Natural killer cell treated with Interleukin-12 subunit alpha and Interleukin-12 subunit beta and Interleukin-15 and Interleukin-18, amount 100 ng/mL, for 72 hours (primary cell): ENCODE results near the gene TCEAL6. TPM values are rescaled to one million over a fixed set of nuclear protein-coding genes. Genes with fewer than 3 reads are reported as not detected.

ENCODE experiments used
- ATAC-seq, 2 donors: fragments of 150-1000 bp; cut with Tn5 transposase in 1 of 2; sonication (Bioruptor Pico), chemical (Tn5 transposase) in 1 of 2; 2 replicates each; pipeline ENCODE4 v1.10.0; 2021
- DNase-seq: peaks from one replicate; pipeline ENCODE4 v3.0.0; 2022; ENCODE audit warnings: low spot score
- H3K27ac Mint-ChIP-seq, 2 donors: 1 replicate in 1 of 2; 2 replicates in 1 of 2; pipeline ENCODE4 v1.8.0; 2022; ENCODE audit warnings: mixed read lengths in 2 of 2, mild to moderate bottlenecking in 1 of 2, moderate library complexity in 1 of 2
- H3K27me3 Mint-ChIP-seq, 2 donors: 1 replicate in 1 of 2; 2 replicates in 1 of 2; pipeline ENCODE4 v1.8.0; 2022; ENCODE audit warnings: mixed read lengths in 2 of 2
- H3K36me3 Mint-ChIP-seq: one replicate; pipeline ENCODE4 v1.8.0; 2022; ENCODE audit warnings: mixed read lengths
- H3K4me1 Mint-ChIP-seq, 2 donors: 1 replicate in 1 of 2; 2 replicates in 1 of 2; pipeline ENCODE4 v1.8.0; 2022; ENCODE audit warnings: low read depth in 2 of 2, mixed read lengths in 2 of 2, mild to moderate bottlenecking in 1 of 2
- H3K4me3 Mint-ChIP-seq: one replicate; pipeline ENCODE4 v1.8.0; 2022; ENCODE audit warnings: mixed read lengths
- H3K9me3 Mint-ChIP-seq: 2 replicates; pipeline ENCODE4 v1.8.0; 2022; ENCODE audit warnings: mixed read lengths
- total RNA-seq, 2 donors: library from RNA; stranded (reverse); gene quantifications; one replicate each; pipeline ENCODE4 v1.2.3, GENCODE V29; 2022

The TCEAL6 gene
- total RNA-seq, 2 donors from 2014 or later = not detected

- ATAC-seq (no peak), DNase-seq (no peak)
- Mint-ChIP-seq H3K4me3 (no peak overlapping the region), H3K36me3 (no peaks in the 10 kb centered on the region), H3K27ac (no peak overlapping the region), H3K27me3 (peaks cover 13 to 16% of the 10 kb centered on the region in 2 donors), H3K4me1 (no peaks in the 10 kb centered on the region), H3K9me3 (peaks cover 4% of the 10 kb centered on the region)
Measured at GRCh38 chrX:102115748-102116147, 26.5 kb downstream of the TCEAL6 start.

DNA sequence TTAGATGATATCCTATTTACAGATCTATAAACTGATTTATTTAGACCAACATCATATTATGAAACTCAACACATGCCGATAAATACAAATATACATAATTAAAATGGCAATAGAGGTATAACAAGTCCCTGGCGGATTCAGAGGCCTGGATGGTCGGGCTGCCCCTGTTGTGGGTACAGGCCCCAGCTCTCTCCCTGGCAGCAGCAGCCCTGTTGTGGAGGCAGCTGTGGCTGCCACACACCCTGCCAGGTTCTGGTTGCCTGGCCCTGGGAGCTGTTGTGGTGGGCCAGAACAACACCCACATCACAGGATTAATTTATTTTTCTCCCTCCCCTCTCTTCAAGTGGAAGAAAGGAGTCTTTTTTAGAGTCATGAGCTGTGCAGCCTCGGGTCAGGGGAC is 28.9 kb downstream of the TCEAL6 start:
- H3K36me3 Mint-ChIP-seq = no peaks in the 10 kb centered on the region
- DNase-seq (no peak), ATAC-seq (no peak)
- peaks cover 13% of the 10 kb centered on the region in 2 donors for H3K27me3 Mint-ChIP-seq
- no peak overlapping the region for H3K27ac Mint-ChIP-seq
- no peaks in the 10 kb centered on the region for H3K4me1 Mint-ChIP-seq
- H3K4me3 Mint-ChIP-seq = no peak overlapping the region
- peaks cover 4% of the 10 kb centered on the region for H3K9me3 Mint-ChIP-seq

Other genes with a start within 250 kb of the TCEAL6 start
- 1 to 10 TPM; 1.4 to 2.1 TPM for gene ZMAT1, start 210.5 kb downstream of the TCEAL6 start, total RNA-seq
- gene TCEAL2, start 16.8 kb downstream of the TCEAL6 start, total RNA-seq = not detected
- 1 to 10 TPM; 1.8 to 3.0 TPM for gene BEX5, start 13.5 kb upstream of the TCEAL6 start, total RNA-seq
- not detected for gene TCP11X1, start 72.8 kb upstream of the TCEAL6 start, total RNA-seq
- gene NXF2, start 104.7 kb upstream of the TCEAL6 start, total RNA-seq = not detected